Right ventricle myocardium inferior (tissue), 1 donor: ENCODE results near the gene MS4A3. TPM values are rescaled to one million over a fixed set of nuclear protein-coding genes. Genes with fewer than 3 reads are reported as not detected.

Experiments used
- total RNA-seq: library from RNA; stranded (reverse); fragmentation: NEBNext Ultra II Directional; extraction: Animal tissue kit (Norgen Biotek cat#: 25700); gene quantifications from one replicate; pipeline ENCODE4 v1.2.1, GENCODE V29; 2021
- donor health status: DM: no; HTN: yes; CAD: no; lungs with severe emphysema.

Gene MS4A3
- total RNA-seq, 1 donor from 2014 or later, result not detected

Other genes starting within 250 kb of the MS4A3 start
- gene MRPL16, start 245.9 kb upstream of the MS4A3 start, total RNA-seq, result 92.9 TPM
- gene CBLIF, start 211.2 kb upstream of the MS4A3 start, total RNA-seq, result not detected
- not detected for gene TCN1, start 190.2 kb upstream of the MS4A3 start, total RNA-seq
- gene OOSP3, start 177.9 kb upstream of the MS4A3 start, total RNA-seq, result not detected
- not detected for gene OOSP1, start 118.2 kb upstream of the MS4A3 start, total RNA-seq
- not detected for gene OOSP4A, start 92.6 kb upstream of the MS4A3 start, total RNA-seq
- not detected for gene OOSP4B, start 39.5 kb upstream of the MS4A3 start, total RNA-seq
- gene OOSP2, start 16.3 kb upstream of the MS4A3 start, total RNA-seq, result not detected
- 0.95 TPM for gene MS4A2, start 32.0 kb downstream of the MS4A3 start, total RNA-seq
- 64.0 TPM for gene MS4A6A, start 126.4 kb downstream of the MS4A3 start, total RNA-seq
- 1.3 TPM for gene MS4A4E, start 186.5 kb downstream of the MS4A3 start, total RNA-seq
- gene MS4A4A, start 224.0 kb downstream of the MS4A3 start, total RNA-seq, result 23.8 TPM